DMS 273 (cell line): ENCODE data around the gene SMPD1.
"Not testable (repeated sequence)": the region's sequence is repeated elsewhere in the genome, so short reads cannot be mapped to it uniquely, and the experiment has no call there.

Experiments
- DNase-seq: peaks from one replicate; lab custom pipeline; 2025; ENCODE audit not compliant: unreplicated experiment; lab: John Stamatoyannopoulos, UW

The SMPD1 gene

GRCh38 chr11:6388748-6389147, 1.5 kb upstream of the SMPD1 start:
- DNase-seq = no peak

GRCh38 chr11:6390718-6391469, 620 bp downstream of the SMPD1 start:
- no peak for DNase-seq

GRCh38 chr11:6391537-6392134, 1.4 kb downstream of the SMPD1 start:
- no peak for DNase-seq

GRCh38 chr11:6392251-6392650, 2.0 kb downstream of the SMPD1 start:
- not testable (repeated sequence) for DNase-seq

- peak; percentile 60 for DNase-seq
These were observed 3.9 kb downstream of the SMPD1 start for GRCh38 chr11:6393989-6394670.

- no peak for DNase-seq
These were observed 5.3 kb downstream of the SMPD1 start for GRCh38 chr11:6395470-6396060.

GRCh38 chr11:6397156-6397555, 6.9 kb downstream of the SMPD1 start:
- peak; percentile 16 for DNase-seq

GRCh38 chr11:6397636-6398035, 7.4 kb downstream of the SMPD1 start:
- no peak for DNase-seq

- DNase-seq = no peak
These were observed 10.4 kb downstream of the SMPD1 start for GRCh38 chr11:6400431-6401345.

GRCh38 chr11:6401464-6401863, 11.2 kb downstream of the SMPD1 start:
- DNase-seq = no peak

- no peak for DNase-seq
These were observed 11.8 kb downstream of the SMPD1 start for GRCh38 chr11:6402061-6402470.

- DNase-seq = no peak
These were observed 12.3 kb downstream of the SMPD1 start for GRCh38 chr11:6402561-6402981.

- DNase-seq = no peak
These were observed 13.3 kb downstream of the SMPD1 start for GRCh38 chr11:6403539-6403938.

GRCh38 chr11:6404342-6405051, 14.2 kb downstream of the SMPD1 start:
- peak; percentile 42 for DNase-seq

- no peak for DNase-seq
These were observed 14.9 kb downstream of the SMPD1 start for GRCh38 chr11:6405052-6405667.

- DNase-seq = peak; percentile 50
These were observed 15.6 kb downstream of the SMPD1 start for GRCh38 chr11:6405846-6406245.

GRCh38 chr11:6406370-6406769, 16.1 kb downstream of the SMPD1 start:
- DNase-seq = no peak

GRCh38 chr11:6410695-6411430, 20.6 kb downstream of the SMPD1 start:
- DNase-seq = no peak

- no peak for DNase-seq
These were observed 21.3 kb downstream of the SMPD1 start for GRCh38 chr11:6411594-6412031.
